Activated B cell treated with CpG ODN at 0.5 μM for 24 hours (primary cell): ENCODE measurements around the gene PAM16. TPM values are rescaled to one million over a fixed set of nuclear protein-coding genes. Genes with fewer than 3 reads are reported as not detected.

ENCODE experiments used
- ATAC-seq: fragments of 200-7000 bp; cut with Tn5 transposase; one replicate; pipeline ENCODE4 v1.10.0; 2021; ENCODE audit warnings: low read depth, mild to moderate bottlenecking, moderate library complexity
- CTCF ChIA-PET: fragments of 350-600 bp; sonication (Branson Sonifier 250); formaldehyde crosslinking; loops from one replicate; lab custom pipeline; 2021; ENCODE audit warnings: antibody characterized with exemption; lab: Charles Lee
- POLR2A ChIA-PET: fragments of 350-600 bp; sonication (Branson Sonifier 250); formaldehyde crosslinking; loops from one replicate; lab custom pipeline; 2021; ENCODE audit warnings: antibody characterized with exemption; lab: Charles Lee
- DNase-seq: peaks from one replicate; pipeline ENCODE4 v3.0.0; 2022
- H3K27ac Mint-ChIP-seq: one replicate; pipeline ENCODE4 v1.8.0; 2020; ENCODE audit warnings: mixed read lengths
- H3K27me3 Mint-ChIP-seq: one replicate; pipeline ENCODE4 v1.8.0; 2021; ENCODE audit warnings: mixed read lengths
- H3K36me3 Mint-ChIP-seq: one replicate; pipeline ENCODE4 v1.8.0; 2021; ENCODE audit warnings: low read depth, mixed read lengths
- H3K4me1 Mint-ChIP-seq: one replicate; pipeline ENCODE4 v1.8.0; 2021; ENCODE audit warnings: mixed read lengths
- H3K4me3 Mint-ChIP-seq: one replicate; pipeline ENCODE4 v1.8.0; 2020; ENCODE audit warnings: mild to moderate bottlenecking, mixed read lengths
- H3K9me3 Mint-ChIP-seq: one replicate; pipeline ENCODE4 v1.8.0; 2020; ENCODE audit warnings: mixed read lengths
- CTCF ChIP-seq: fragments of 200-600 bp; IDR thresholded peaks from one replicate; pipeline ENCODE4 v1.8.0; 2022; ENCODE audit warnings: antibody characterized with exemption, mild to moderate bottlenecking
- intact Hi-C: fragments of 100-400 bp; cut with micrococcal nuclease; formaldehyde crosslinking; loops from one replicate; pipeline ENCODE4 v1.15.1; 2024
- total RNA-seq: library from RNA; stranded (reverse); gene quantifications from 2 replicates; pipeline ENCODE4 v1.2.3, GENCODE V29; 2022

The PAM16 gene
- total RNA-seq, 1 donor from 2014 or later, result 58.1 TPM

GRCh38 chr16:4375717-4376116 lies 24.6 kb upstream of the PAM16 start:
- CTCF ChIA-PET, result interaction anchor here (1.8 kb wide), 1 partner anchor 27 kb away, joined by 8 read pairs; no protein-coding TSS in a partner anchor
- Mint-ChIP-seq H3K9me3 (no peaks in the 10 kb centered on the region), H3K27me3 (no peaks in the 10 kb centered on the region), H3K4me1 (peaks cover 20% of the 10 kb centered on the region), H3K27ac (no peak overlapping the region), H3K36me3 (peaks cover 16% of the 10 kb centered on the region), H3K4me3 (no peak overlapping the region)
- POLR2A ChIA-PET, result no interaction called here
- no peak for TF ChIP-seq CTCF
- ATAC-seq (no peak), DNase-seq (no peak)
- intact Hi-C loops, result no loop called here

GRCh38 chr16:4373909-4374742 lies 23.0 kb upstream of the PAM16 start:
- TF ChIP-seq CTCF, result no peak
- no peaks in the 10 kb centered on the region for H3K9me3 Mint-ChIP-seq
- DNase-seq (no peak), ATAC-seq (no peak)
- H3K4me1 Mint-ChIP-seq, result peaks cover 20% of the 10 kb centered on the region
- ChIA-PET POLR2A (interaction anchor here (0.5 to 1.0 kb wide), 2 partner anchors 9 to 74 kb away, joined by 3 to 8 read pairs; no protein-coding TSS in a partner anchor), CTCF (interaction anchor here (1.8 kb wide), 1 partner anchor 29 kb away, joined by 8 read pairs; no protein-coding TSS in a partner anchor)
- no peaks in the 10 kb centered on the region for H3K27me3 Mint-ChIP-seq
- intact Hi-C loops, result no loop called here
- peaks cover 16% of the 10 kb centered on the region for H3K36me3 Mint-ChIP-seq
- H3K4me3 Mint-ChIP-seq, result no peak overlapping the region
- no peak overlapping the region for H3K27ac Mint-ChIP-seq

GRCh38 chr16:4373356-4373908 lies 22.3 kb upstream of the PAM16 start:
- Mint-ChIP-seq H3K36me3 (peaks cover 16% of the 10 kb centered on the region), H3K9me3 (no peaks in the 10 kb centered on the region), H3K27me3 (no peaks in the 10 kb centered on the region), H3K4me3 (peak overlapping the region; percentile 32), H3K27ac (no peak overlapping the region), H3K4me1 (peaks cover 20% of the 10 kb centered on the region)
- DNase-seq (no peak), ATAC-seq (no peak)
- intact Hi-C loops, result no loop called here
- ChIA-PET CTCF (no interaction called here), POLR2A (interaction anchor here (1.0 kb wide), 1 partner anchor 9 kb away, joined by 8 read pairs; no protein-coding TSS in a partner anchor)
- TF ChIP-seq CTCF, result no peak

- no peak for TF ChIP-seq CTCF
- Mint-ChIP-seq H3K4me1 (peaks cover 20% of the 10 kb centered on the region), H3K9me3 (no peaks in the 10 kb centered on the region), H3K4me3 (peak overlapping the region; percentile 80), H3K27ac (no peak overlapping the region), H3K36me3 (peaks cover 14% of the 10 kb centered on the region), H3K27me3 (no peaks in the 10 kb centered on the region)
- peak; percentile 33 for ATAC-seq
- intact Hi-C loops, result no loop called here
- no peak for DNase-seq
- ChIA-PET POLR2A (interaction anchor here (1.0 kb wide), 1 partner anchor 8 kb away, joined by 8 read pairs; no protein-coding TSS in a partner anchor), CTCF (no interaction called here)
Measured at GRCh38 chr16:4372578-4373355, 21.6 kb upstream of the PAM16 start.
